ENCODE data around the gene RAPGEF1.
A peak's percentile ranks its signal among the peaks of the same experiment; 100 is the strongest.

Gene RAPGEF1

GRCh38 chr9:131627326-131627647 is 112.6 kb downstream of the RAPGEF1 start:
- DNase-seq (ENCODE audit: insufficient read length, low spot score) = no peak
- no peak for FAIRE-seq
- no peak for TF ChIP-seq TAF1 (IDR thresholded peaks at IDR 0.05; ENCODE audit: low read depth, low read length)
- no peak for TF ChIP-seq POLR2A (IDR thresholded peaks at IDR 0.05; ENCODE audit: low read depth, low read length)
- no peak for TF ChIP-seq POLR2AphosphoS5 (IDR thresholded peaks at IDR 0.05; ENCODE audit: low read depth, low read length)
- TF ChIP-seq SPI1 (IDR thresholded peaks at IDR 0.05; ENCODE audit: low read depth, low read length) = no peak
- TF ChIP-seq PAX5 (IDR thresholded peaks at IDR 0.05; ENCODE audit: insufficient read depth, low read length, severe bottlenecking) = no peak
- no peak for TF ChIP-seq POU2F2 (IDR thresholded peaks at IDR 0.05; ENCODE audit: low read depth, low read length)

GRCh38 chr9:131625790-131626670 is 113.8 kb downstream of the RAPGEF1 start:
- DNase-seq (ENCODE audit: insufficient read length, low spot score) = no peak

GRCh38 chr9:131625508-131625787 is 114.4 kb downstream of the RAPGEF1 start:
- FAIRE-seq (no peak), DNase-seq (ENCODE audit: insufficient read length, low spot score) (no peak)
- TF ChIP-seq POLR2AphosphoS5 (IDR thresholded peaks at IDR 0.05; ENCODE audit: low read depth, low read length) = no peak
- no peak for TF ChIP-seq TAF1 (IDR thresholded peaks at IDR 0.05; ENCODE audit: low read depth, low read length)
- TF ChIP-seq POLR2A (IDR thresholded peaks at IDR 0.05; ENCODE audit: low read depth, low read length) = no peak
- TF ChIP-seq SPI1 (IDR thresholded peaks at IDR 0.05; ENCODE audit: low read depth, low read length) = no peak
- no peak for TF ChIP-seq POU2F2 (IDR thresholded peaks at IDR 0.05; ENCODE audit: low read depth, low read length)
- TF ChIP-seq PAX5 (IDR thresholded peaks at IDR 0.05; ENCODE audit: insufficient read depth, low read length, severe bottlenecking) = no peak

More at GRCh38 chr9:131625790-131626670, 113.8 kb downstream of the RAPGEF1 start:
- no peak for FAIRE-seq
- no peak for TF ChIP-seq POLR2AphosphoS5 (IDR thresholded peaks at IDR 0.05; ENCODE audit: low read depth, low read length)

- no peak for TF ChIP-seq PAX5 (IDR thresholded peaks at IDR 0.05; ENCODE audit: insufficient read depth, low read length, severe bottlenecking)
- TF ChIP-seq POLR2A (IDR thresholded peaks at IDR 0.05; ENCODE audit: low read depth, low read length) = no peak
- TF ChIP-seq POU2F2 (IDR thresholded peaks at IDR 0.05; ENCODE audit: low read depth, low read length) = no peak
- no peak for TF ChIP-seq SPI1 (IDR thresholded peaks at IDR 0.05; ENCODE audit: low read depth, low read length)
- no peak for TF ChIP-seq POLR2AphosphoS5 (IDR thresholded peaks at IDR 0.05; ENCODE audit: low read depth, low read length)
- TF ChIP-seq TAF1 (IDR thresholded peaks at IDR 0.05; ENCODE audit: low read depth, low read length) = no peak
- DNase-seq (ENCODE audit: insufficient read length, low spot score) (no peak), FAIRE-seq (no peak)
Measured at GRCh38 chr9:131624636-131625507, 115.0 kb downstream of the RAPGEF1 start.

- DNase-seq (ENCODE audit: insufficient read length, low spot score) (no peak), FAIRE-seq (no peak)
- 0 out of 2 replicates have a peak, but pooled peaks have one; percentile 31 for TF ChIP-seq POLR2A (IDR thresholded peaks at IDR 0.05; ENCODE audit: low read depth, low read length)
- no peak for TF ChIP-seq POU2F2 (IDR thresholded peaks at IDR 0.05; ENCODE audit: low read depth, low read length)
Measured at GRCh38 chr9:131623655-131624330, 116.1 kb downstream of the RAPGEF1 start.

- FAIRE-seq = no peak
- TF ChIP-seq POU2F2 (IDR thresholded peaks at IDR 0.05; ENCODE audit: low read depth, low read length) = no peak
- no peak for TF ChIP-seq POLR2A (IDR thresholded peaks at IDR 0.05; ENCODE audit: low read depth, low read length)
- no peak for TF ChIP-seq POLR2AphosphoS5 (IDR thresholded peaks at IDR 0.05; ENCODE audit: low read depth, low read length)
- no peak for TF ChIP-seq PAX5 (IDR thresholded peaks at IDR 0.05; ENCODE audit: insufficient read depth, low read length, severe bottlenecking)
- TF ChIP-seq TAF1 (IDR thresholded peaks at IDR 0.05; ENCODE audit: low read depth, low read length) = no peak
- TF ChIP-seq SPI1 (IDR thresholded peaks at IDR 0.05; ENCODE audit: low read depth, low read length) = peak; percentile 86
- DNase-seq (ENCODE audit: insufficient read length, low spot score) = peak; percentile 44
Measured at GRCh38 chr9:131622523-131622922, 117.4 kb downstream of the RAPGEF1 start.

- TF ChIP-seq SPI1 (IDR thresholded peaks at IDR 0.05; ENCODE audit: low read depth, low read length) = no peak
- no peak for TF ChIP-seq POLR2AphosphoS5 (IDR thresholded peaks at IDR 0.05; ENCODE audit: low read depth, low read length)
- TF ChIP-seq PAX5 (IDR thresholded peaks at IDR 0.05; ENCODE audit: insufficient read depth, low read length, severe bottlenecking) = no peak
- TF ChIP-seq TAF1 (IDR thresholded peaks at IDR 0.05; ENCODE audit: low read depth, low read length) = no peak
- no peak for TF ChIP-seq POU2F2 (IDR thresholded peaks at IDR 0.05; ENCODE audit: low read depth, low read length)
- no peak for TF ChIP-seq POLR2A (IDR thresholded peaks at IDR 0.05; ENCODE audit: low read depth, low read length)
- DNase-seq (ENCODE audit: insufficient read length, low spot score) (no peak), FAIRE-seq (no peak)
Measured at GRCh38 chr9:131621551-131622358, 118.1 kb downstream of the RAPGEF1 start.

- FAIRE-seq = no peak
- no peak for DNase-seq (ENCODE audit: insufficient read length, low spot score)
- TF ChIP-seq TAF1 (IDR thresholded peaks at IDR 0.05; ENCODE audit: low read depth, low read length) (no peak), POU2F2 (IDR thresholded peaks at IDR 0.05; ENCODE audit: low read depth, low read length) (no peak), SPI1 (IDR thresholded peaks at IDR 0.05; ENCODE audit: low read depth, low read length) (no peak), POLR2A (IDR thresholded peaks at IDR 0.05; ENCODE audit: low read depth, low read length) (no peak), POLR2AphosphoS5 (IDR thresholded peaks at IDR 0.05; ENCODE audit: low read depth, low read length) (no peak), PAX5 (IDR thresholded peaks at IDR 0.05; ENCODE audit: insufficient read depth, low read length, severe bottlenecking) (no peak)
Measured at GRCh38 chr9:131620764-131621520, 118.9 kb downstream of the RAPGEF1 start.
